Loucy (cell line): ENCODE measurements around the gene CLCN6.

Source experiments
- H2AFZ ChIP-seq: fragments of 200-600 bp; sonication (generic); 2 replicates; pipeline ENCODE4 v1.6.0; 2016; ENCODE audit warnings: antibody characterized with exemption, mild to moderate bottlenecking, low read length, moderate library complexity
- H3F3A ChIP-seq: fragments of 200-600 bp; 2 replicates; pipeline ENCODE4 v1.6.0; 2016; ENCODE audit warnings: antibody characterized with exemption, low read depth, mild to moderate bottlenecking
- H3K27me3 ChIP-seq: fragments of 200-600 bp; sonication (generic); 2 replicates; pipeline ENCODE4 v1.6.1; 2014; ENCODE audit warnings: low read length, mild to moderate bottlenecking; ENCODE audit not compliant: insufficient read depth, poor library complexity, severe bottlenecking
- H3K36me3 ChIP-seq: fragments of 200-600 bp; sonication (generic); 2 replicates; pipeline ENCODE4 v1.6.1; 2016; ENCODE audit warnings: low read length; ENCODE audit not compliant: insufficient read depth
- H3K4me1 ChIP-seq: fragments of 200-600 bp; sonication (generic); 2 replicates; pipeline ENCODE4 v1.5.1; 2014; ENCODE audit warnings: low read length, mild to moderate bottlenecking; ENCODE audit not compliant: insufficient read depth, poor library complexity, severe bottlenecking
- H3K4me2 ChIP-seq: fragments of 200-600 bp; sonication (generic); 2 replicates; pipeline ENCODE4 v1.6.0; 2014; ENCODE audit warnings: antibody characterized with exemption, low read length, low read depth, mild to moderate bottlenecking; ENCODE audit not compliant: poor library complexity, severe bottlenecking
- H3K4me3 ChIP-seq: fragments of 200-600 bp; sonication (generic); 2 replicates; pipeline ENCODE4 v1.5.1; 2014; ENCODE audit warnings: low read length, mild to moderate bottlenecking, mixed read lengths; ENCODE audit not compliant: poor library complexity, severe bottlenecking
- H3K79me2 ChIP-seq: fragments of 200-600 bp; sonication (generic); 2 replicates; pipeline ENCODE4 v1.6.1; 2014; ENCODE audit warnings: low read length; ENCODE audit not compliant: insufficient read depth
- H3K9ac ChIP-seq: fragments of 200-600 bp; sonication (generic); 2 replicates; pipeline ENCODE4 v1.6.0; 2014; ENCODE audit warnings: mild to moderate bottlenecking, low read depth, low read length, moderate library complexity; ENCODE audit not compliant: poor library complexity, severe bottlenecking
- H3K9me2 ChIP-seq: fragments of 200-600 bp; sonication (generic); replicated peaks from 2 replicates; pipeline ENCODE4 v1.6.1; 2016; ENCODE audit warnings: low read depth, low read length, mixed read lengths
- H3K9me3 ChIP-seq: fragments of 200-600 bp; sonication (generic); 2 replicates; pipeline ENCODE4 v1.6.1; 2014; ENCODE audit warnings: mild to moderate bottlenecking, antibody characterized with exemption, low read length, low read depth; ENCODE audit not compliant: insufficient read depth
- H4K20me1 ChIP-seq: fragments of 200-600 bp; sonication (generic); 2 replicates; pipeline ENCODE4 v1.6.0; 2014; ENCODE audit warnings: antibody characterized with exemption, low read length, mild to moderate bottlenecking; ENCODE audit not compliant: insufficient read depth, poor library complexity, severe bottlenecking
- EZH2phosphoT487 ChIP-seq: fragments of 200-600 bp; IDR thresholded peaks from 2 replicates; pipeline ENCODE4 v1.6.1; 2018; ENCODE audit warnings: antibody characterized with exemption, mild to moderate bottlenecking, moderate library complexity, borderline replicate concordance
- TF ChIP-seq, protein P1 (sequence below): fragments of 200-600 bp; sonication (generic); conservative IDR thresholded peaks from 2 replicates; pipeline ENCODE4 v1.5.1; 2014; ENCODE audit warnings: mild to moderate bottlenecking, antibody characterized with exemption, low read length

CLCN6 gene

GRCh38 chr1:11787804-11788436 is 18.1 kb upstream of the CLCN6 start:
- no peaks in the 10 kb centered on the region for H3K9me2 ChIP-seq
- H3K36me3 ChIP-seq: no peaks in the 10 kb centered on the region
- H4K20me1 ChIP-seq: no peaks in the 10 kb centered on the region
- no peak overlapping the region for H3K4me2 ChIP-seq
- H3K79me2 ChIP-seq: no peaks in the 10 kb centered on the region
- H3K4me1 ChIP-seq: no peaks in the 10 kb centered on the region
- no peak overlapping the region for H2AFZ ChIP-seq
- TF ChIP-seq, protein P1, sequence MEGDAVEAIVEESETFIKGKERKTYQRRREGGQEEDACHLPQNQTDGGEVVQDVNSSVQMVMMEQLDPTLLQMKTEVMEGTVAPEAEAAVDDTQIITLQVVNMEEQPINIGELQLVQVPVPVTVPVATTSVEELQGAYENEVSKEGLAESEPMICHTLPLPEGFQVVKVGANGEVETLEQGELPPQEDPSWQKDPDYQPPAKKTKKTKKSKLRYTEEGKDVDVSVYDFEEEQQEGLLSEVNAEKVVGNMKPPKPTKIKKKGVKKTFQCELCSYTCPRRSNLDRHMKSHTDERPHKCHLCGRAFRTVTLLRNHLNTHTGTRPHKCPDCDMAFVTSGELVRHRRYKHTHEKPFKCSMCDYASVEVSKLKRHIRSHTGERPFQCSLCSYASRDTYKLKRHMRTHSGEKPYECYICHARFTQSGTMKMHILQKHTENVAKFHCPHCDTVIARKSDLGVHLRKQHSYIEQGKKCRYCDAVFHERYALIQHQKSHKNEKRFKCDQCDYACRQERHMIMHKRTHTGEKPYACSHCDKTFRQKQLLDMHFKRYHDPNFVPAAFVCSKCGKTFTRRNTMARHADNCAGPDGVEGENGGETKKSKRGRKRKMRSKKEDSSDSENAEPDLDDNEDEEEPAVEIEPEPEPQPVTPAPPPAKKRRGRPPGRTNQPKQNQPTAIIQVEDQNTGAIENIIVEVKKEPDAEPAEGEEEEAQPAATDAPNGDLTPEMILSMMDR: no peak
- TF ChIP-seq EZH2phosphoT487: no peak
- no peaks in the 10 kb centered on the region for H3K27me3 ChIP-seq
- H3K9ac ChIP-seq: no peak overlapping the region
- no peak overlapping the region for H3K4me3 ChIP-seq
- H3F3A ChIP-seq: no peaks in the 10 kb centered on the region
- no peaks in the 10 kb centered on the region for H3K9me3 ChIP-seq

GRCh38 chr1:11788549-11789053 is 17.4 kb upstream of the CLCN6 start:
- H2AFZ ChIP-seq: no peak overlapping the region
- H3K36me3 ChIP-seq: no peaks in the 10 kb centered on the region
- H3K4me3 ChIP-seq: no peak overlapping the region
- TF ChIP-seq, protein P1: no peak
- TF ChIP-seq EZH2phosphoT487: no peak
- H3K9ac ChIP-seq: no peak overlapping the region
- no peaks in the 10 kb centered on the region for H3K9me2 ChIP-seq
- H3K4me2 ChIP-seq: no peak overlapping the region
- no peaks in the 10 kb centered on the region for H4K20me1 ChIP-seq
- H3K9me3 ChIP-seq: no peaks in the 10 kb centered on the region
- no peaks in the 10 kb centered on the region for H3F3A ChIP-seq
- H3K27me3 ChIP-seq: no peaks in the 10 kb centered on the region
- H3K4me1 ChIP-seq: no peaks in the 10 kb centered on the region
- no peaks in the 10 kb centered on the region for H3K79me2 ChIP-seq

GRCh38 chr1:11789126-11790067 is 16.6 kb upstream of the CLCN6 start:
- no peaks in the 10 kb centered on the region for H3K79me2 ChIP-seq
- TF ChIP-seq, protein P1: no peak
- TF ChIP-seq EZH2phosphoT487: no peak
- no peaks in the 10 kb centered on the region for H4K20me1 ChIP-seq
- H3K27me3 ChIP-seq: no peaks in the 10 kb centered on the region
- no peak overlapping the region for H3K9ac ChIP-seq
- no peak overlapping the region for H3K4me3 ChIP-seq
- H3K36me3 ChIP-seq: no peaks in the 10 kb centered on the region
- H3K4me2 ChIP-seq: no peak overlapping the region
- H2AFZ ChIP-seq: no peak overlapping the region
- no peaks in the 10 kb centered on the region for H3K4me1 ChIP-seq
- H3K9me2 ChIP-seq: no peaks in the 10 kb centered on the region
- no peaks in the 10 kb centered on the region for H3F3A ChIP-seq
- no peaks in the 10 kb centered on the region for H3K9me3 ChIP-seq
